ENCODE data around the gene ACOT7. TPM values are rescaled to one million over a fixed set of nuclear protein-coding genes. Genes with fewer than 3 reads are reported as not detected.

The ACOT7 gene
- total and polyA plus RNA-seq, 2 of the 13 experiments (the other 11 are each of a cell fraction or from before 2014, with no cell fraction given) = 33.0 to 55.8 TPM

DNA sequence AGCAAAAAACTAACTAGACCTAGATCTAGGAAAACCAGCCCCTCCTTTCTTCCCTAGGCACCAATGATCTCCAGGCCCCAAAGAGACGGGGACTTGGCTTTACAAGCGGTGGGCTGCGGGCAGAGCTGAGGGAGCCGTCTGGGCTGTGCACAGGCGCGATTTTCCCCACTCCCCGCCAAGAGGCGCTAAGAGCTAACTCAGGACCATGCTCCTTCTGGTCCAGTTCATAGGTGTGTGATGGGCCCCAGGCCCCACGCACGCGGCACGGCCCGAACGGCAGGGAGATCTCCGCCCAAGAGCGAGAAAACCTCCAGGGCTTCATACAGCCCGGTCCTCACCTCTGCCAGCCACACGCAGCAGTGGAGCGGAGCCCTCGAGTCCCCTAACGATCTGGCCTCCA, 125.2 kb downstream of the ACOT7 start (continued):
- TF ChIP-seq, protein P1, sequence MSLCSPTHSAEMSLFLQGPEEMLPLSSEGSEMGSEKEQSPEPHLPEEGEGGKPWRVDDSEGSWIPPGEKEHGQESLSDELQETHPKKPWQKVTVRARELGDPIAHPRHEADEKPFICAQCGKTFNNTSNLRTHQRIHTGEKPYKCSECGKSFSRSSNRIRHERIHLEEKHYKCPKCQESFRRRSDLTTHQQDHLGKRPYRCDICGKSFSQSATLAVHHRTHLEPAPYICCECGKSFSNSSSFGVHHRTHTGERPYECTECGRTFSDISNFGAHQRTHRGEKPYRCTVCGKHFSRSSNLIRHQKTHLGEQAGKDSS (CRISPR knock-in tag; IDR thresholded peaks at IDR 0.05; ENCODE audit: borderline replicate concordance, low read depth) = no peak
- no peak for TF ChIP-seq ZBTB20 (CRISPR knock-in tag; IDR thresholded peaks at IDR 0.05; ENCODE audit: borderline replicate concordance, low read depth)
- TF ChIP-seq RFX3 (CRISPR knock-in tag; IDR thresholded peaks at IDR 0.05) = no peak

DNA sequence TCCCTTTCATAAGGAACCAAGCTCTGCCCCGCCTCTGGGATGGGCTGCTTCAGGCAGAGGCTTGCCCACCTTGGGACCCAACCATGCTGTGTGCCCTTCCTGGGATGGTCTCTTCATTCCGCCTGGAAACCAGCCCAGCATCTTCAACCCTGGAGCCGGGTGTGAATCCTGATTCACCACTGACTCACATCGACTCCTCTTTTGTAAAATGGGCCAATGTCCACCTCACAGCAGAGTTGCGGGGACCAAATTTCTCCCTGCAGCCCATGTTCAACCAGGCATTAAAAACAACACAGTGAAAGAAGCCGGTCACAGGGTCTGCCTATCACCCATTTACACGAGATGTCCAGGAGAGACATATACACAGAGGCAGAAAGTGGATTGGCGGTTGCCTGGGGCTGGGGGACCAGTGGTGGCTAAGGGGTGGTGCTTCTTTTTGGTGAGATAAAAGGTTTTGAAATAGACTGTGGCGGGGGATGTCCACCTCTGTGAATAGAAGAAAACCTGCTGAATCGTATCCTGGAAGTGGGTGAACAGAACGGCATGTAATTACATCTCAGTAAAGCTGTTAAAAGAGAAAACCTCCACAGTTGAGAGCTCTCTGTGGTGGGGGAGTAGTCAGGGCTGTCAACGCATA, 125.8 kb downstream of the ACOT7 start:
- no peak overlapping the region for H2AFZ ChIP-seq (ENCODE audit: low read length)
- WGBS (ENCODE audit: low lambda C conversion rate) = 96% methylated on average over 12 of the region's 12 CpGs
- BruUV-seq (replicated peaks) = no TSS peak
- ChIA-PET POLR2A (no interaction called here), CTCF (ENCODE audit: low intra/inter-chr PET ratio, low total read pairs) (no interaction called here)
- no peaks in the 10 kb centered on the region for H3K79me2 ChIP-seq (ENCODE audit: insufficient read depth, low read length)
- H3K27me3 ChIP-seq (ENCODE audit: control insufficient read depth in 1 of 2, insufficient read depth in 2 of 2, low read length in 2 of 2) = no peaks in the 10 kb centered on the region; a peak in 1 of 5 replicates
- no peak overlapping the region for H3K4me2 ChIP-seq (ENCODE audit: low read depth, low read length)
- H3K36me3 ChIP-seq (replicated peaks in 1 of 2; ENCODE audit: control insufficient read depth in 1 of 2, insufficient read depth in 2 of 2, low read length in 2 of 2) = 0 out of 5 replicates have a peak, but pooled peaks cover 1 to 3% of the 10 kb centered on the region in 2 experiments
- intact Hi-C loops (cut with micrococcal nuclease; ENCODE audit: unreplicated experiment) = no loop called here
- no peaks in the 10 kb centered on the region for H4K20me1 ChIP-seq (ENCODE audit: insufficient read depth, low read length)
- TF ChIP-seq ZNF883 (CRISPR knock-in tag; IDR thresholded peaks at IDR 0.05; ENCODE audit: not compliant biosample characterization) = no peak
- TF ChIP-seq SRSF4 (IDR thresholded peaks at IDR 0.05; ENCODE audit: low read depth, low read length, poor library complexity, severe bottlenecking) = no peak
- TF ChIP-seq, protein P2, sequence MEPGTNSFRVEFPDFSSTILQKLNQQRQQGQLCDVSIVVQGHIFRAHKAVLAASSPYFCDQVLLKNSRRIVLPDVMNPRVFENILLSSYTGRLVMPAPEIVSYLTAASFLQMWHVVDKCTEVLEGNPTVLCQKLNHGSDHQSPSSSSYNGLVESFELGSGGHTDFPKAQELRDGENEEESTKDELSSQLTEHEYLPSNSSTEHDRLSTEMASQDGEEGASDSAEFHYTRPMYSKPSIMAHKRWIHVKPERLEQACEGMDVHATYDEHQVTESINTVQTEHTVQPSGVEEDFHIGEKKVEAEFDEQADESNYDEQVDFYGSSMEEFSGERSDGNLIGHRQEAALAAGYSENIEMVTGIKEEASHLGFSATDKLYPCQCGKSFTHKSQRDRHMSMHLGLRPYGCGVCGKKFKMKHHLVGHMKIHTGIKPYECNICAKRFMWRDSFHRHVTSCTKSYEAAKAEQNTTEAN (CRISPR knock-in tag; conservative IDR thresholded peaks at IDR 0.05) = no peak
- no peak for TF ChIP-seq IRX3 (CRISPR knock-in tag; IDR thresholded peaks at IDR 0.05; ENCODE audit: borderline replicate concordance, low read depth)
- in situ Hi-C loops (cut with HindIII; ENCODE audit: extremely low pct_ligation_motif_present, low pct_unique_long_range_greater_than_20kb) = no loop called here
- no peak for ATAC-seq
- H3K9me3 ChIP-seq (ENCODE audit: low read length) = no peaks in the 10 kb centered on the region
- no peak overlapping the region for H3K9ac ChIP-seq (ENCODE audit: insufficient read depth, low read depth, low read length)
- no peak overlapping the region for H3K4me3 ChIP-seq (replicated peaks in 1 of 3; ENCODE audit: insufficient read depth in 1 of 3, low read depth in 2 of 3, low read length in 3 of 3)
- peaks cover 11% of the 10 kb centered on the region for H3K4me1 ChIP-seq (ENCODE audit: insufficient read depth, low read length)
- no peak for FAIRE-seq
- DNase-seq (ENCODE audit: low spot score) = no peak
- H3K27ac ChIP-seq (ENCODE audit: extremely low read length, insufficient read depth, low read length) = no peak overlapping the region

Data from HepG2 (cell line).